Hepatic stellate cell (primary cell): ENCODE data around the gene BCAS2.

Experiments used
- DNase-seq: peaks from one replicate; pipeline ENCODE4 v3.0.0; 2011; ENCODE audit warnings: low spot score

BCAS2 gene

DNA sequence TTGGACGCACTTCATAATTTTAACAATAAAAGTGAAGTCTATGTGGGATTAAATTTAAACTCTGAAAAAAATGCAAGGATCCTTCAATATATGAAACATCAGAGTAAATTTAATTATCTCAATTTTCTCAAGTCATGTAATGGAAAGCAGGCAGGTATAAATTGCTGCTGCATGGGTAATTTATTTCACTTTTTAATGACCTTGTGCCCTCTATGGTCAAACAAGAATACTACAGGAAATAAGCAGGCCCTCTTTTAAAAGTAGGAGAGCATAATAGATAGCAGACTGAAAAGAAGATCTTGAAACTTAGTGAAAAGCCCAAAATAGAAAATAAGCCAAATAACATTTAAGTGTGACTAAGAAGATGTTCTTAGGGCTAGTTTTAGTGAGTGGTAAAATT is 22.9 kb downstream of the BCAS2 start:
- DNase-seq = no peak

DNA sequence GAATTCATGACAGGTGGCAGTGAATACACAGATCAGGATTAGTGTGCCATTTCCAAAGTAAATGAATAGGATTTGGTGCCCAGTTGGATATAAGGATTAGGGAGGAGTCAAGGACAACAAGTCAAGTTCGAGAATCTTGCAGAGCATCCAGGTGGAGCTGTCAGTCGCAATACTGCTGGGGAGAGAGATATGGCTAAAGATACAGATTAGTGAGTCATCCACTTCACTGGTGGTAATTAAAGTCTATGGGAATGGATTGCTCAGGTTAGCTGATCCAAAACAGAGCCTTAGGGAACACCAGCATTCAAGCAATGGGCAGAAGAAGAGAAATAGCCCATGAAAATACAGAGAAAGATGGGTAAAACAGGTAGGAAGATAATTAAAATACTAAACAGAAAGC is 26.8 kb downstream of the BCAS2 start:
- no peak for DNase-seq

DNA sequence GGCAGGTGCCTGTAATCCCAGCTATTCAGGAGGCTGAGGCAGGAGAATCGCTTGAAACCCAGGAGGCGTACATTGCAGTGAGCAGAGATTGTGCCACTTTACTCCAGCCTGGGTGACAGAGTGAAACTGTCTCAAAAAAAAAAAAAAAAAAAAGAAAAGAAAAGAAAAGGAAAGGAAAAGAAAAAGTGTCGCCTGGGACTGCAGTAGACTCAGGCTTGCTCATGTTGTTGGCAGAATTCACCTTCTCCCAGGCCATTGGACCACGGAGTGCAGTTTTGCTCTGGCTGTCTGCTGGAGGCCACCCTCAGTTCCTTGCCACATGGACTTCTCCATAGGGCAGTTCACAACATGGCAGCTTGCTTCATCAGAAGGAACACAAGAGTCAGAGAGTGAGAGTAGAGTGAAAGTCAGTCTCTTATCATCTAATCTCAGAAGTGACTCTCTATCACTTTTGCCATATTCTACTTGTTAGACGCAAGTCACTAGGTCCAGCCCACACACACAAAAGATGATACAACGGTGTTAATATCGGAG is 29.2 kb downstream of the BCAS2 start:
- no peak for DNase-seq

DNA sequence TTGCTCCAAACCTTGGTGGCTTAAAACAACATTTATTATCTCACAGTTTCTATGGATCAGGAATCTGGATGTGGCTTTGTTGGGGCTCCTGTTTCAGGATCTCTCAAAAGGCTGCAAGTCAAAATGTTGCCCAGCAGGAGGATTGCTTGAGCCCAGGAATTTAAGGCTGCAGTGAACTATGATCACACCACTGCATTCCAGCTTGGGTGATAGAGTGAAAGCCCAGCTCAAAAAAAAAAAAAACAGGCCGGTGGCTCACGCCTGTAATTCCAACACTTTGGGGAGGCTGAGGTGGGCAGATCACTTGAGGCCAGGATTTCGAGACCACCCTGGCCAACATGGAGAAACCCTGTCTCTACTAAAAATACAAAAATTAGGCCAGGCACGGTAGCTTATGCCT is 30.0 kb downstream of the BCAS2 start:
- DNase-seq = no peak

DNA sequence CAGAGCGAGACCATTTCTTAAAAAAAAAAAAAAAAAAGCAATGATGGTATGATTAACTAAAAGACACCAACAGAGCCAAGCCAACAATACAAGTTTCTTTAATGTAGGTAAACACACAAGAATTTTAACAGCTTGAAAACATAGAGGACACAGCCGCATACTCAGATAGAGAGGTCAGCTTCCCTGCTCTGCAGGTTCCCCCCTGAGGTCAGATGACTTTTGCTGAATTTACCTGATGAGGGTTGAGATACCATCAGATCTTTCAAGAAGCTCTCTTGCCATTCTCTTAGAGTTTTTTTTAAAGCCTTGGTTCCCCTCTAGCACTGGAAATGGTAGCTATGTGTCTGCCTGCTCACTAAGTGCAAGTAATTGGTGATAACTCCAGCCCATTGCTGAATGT is 31.1 kb downstream of the BCAS2 start:
- DNase-seq = no peak

DNA sequence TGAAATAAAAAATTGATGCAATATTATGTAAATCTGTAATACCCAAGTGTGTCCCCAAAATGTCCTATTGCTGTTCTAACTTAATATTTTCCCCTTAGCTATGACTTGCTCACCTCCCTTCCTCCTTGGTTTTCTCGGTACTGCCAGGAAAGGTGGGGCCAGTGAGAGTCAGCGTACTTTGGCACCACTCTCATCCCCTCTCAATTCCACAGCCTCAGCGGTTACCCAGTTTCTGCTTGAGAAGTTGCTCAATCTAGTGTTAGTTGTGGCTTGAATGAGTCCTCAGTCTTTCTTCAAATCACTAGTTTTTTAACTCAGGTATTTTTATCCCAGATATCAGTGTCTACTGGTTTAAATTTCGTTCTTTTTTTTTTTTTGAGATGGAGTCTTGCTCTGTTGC is 32.3 kb downstream of the BCAS2 start:
- no peak for DNase-seq

DNA sequence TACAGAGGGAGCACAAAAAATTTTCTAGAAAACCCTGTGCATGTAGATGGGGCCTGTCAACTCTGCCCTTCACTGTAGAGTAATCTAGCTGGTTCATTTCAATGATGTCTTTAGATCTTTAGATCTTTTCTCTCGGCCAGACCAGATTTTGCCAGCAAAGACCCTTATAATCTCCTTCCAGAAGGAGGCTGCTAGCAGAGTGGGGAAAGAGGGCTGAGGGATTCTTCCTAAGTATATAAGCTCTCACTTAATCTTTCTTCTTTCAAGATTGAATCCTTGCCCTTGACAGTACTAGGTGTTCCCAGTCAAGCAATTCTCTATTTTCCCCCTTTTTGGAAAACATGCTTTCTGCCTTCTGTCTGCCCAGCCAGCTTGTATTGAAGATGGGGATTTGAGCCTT is 34.3 kb downstream of the BCAS2 start:
- no peak for DNase-seq

DNA sequence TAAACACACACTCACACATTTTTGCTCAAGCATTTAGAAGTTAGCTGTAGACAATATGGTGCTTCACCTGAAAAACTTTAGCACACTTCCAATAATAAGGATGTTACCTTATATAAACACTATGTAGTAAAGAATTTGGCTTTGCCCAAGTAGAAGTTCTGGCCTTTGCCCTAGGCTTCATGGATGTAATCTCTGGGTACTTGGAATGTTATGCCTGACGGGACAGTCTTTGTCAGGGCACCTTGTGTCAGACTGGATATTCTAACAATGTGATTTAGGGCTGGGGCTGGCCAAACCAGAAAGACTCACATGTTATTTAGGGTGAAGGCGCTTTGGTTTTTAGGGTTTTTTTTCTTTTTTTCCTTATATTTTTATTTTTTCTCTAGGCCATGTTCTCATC is 35.6 kb downstream of the BCAS2 start:
- no peak for DNase-seq

DNA sequence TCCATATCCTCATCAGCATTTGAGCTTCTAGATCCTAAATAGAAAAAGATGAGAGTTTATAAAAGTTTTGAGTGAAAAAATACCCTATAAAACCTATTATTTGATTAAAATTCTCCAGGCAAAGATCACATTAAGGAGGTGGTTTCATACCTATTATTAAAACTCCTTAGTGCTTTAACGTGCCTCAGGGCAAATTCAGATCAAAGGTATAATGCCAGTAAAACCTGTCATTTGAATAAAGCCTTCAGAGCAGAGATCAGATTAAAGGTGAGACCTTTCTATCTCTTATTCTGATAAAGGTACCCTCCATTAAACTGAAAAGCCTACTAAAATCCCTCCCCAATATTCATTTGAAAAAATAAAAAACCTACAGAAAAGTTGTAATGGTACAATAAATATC is 36.1 kb downstream of the BCAS2 start:
- DNase-seq = no peak

DNA sequence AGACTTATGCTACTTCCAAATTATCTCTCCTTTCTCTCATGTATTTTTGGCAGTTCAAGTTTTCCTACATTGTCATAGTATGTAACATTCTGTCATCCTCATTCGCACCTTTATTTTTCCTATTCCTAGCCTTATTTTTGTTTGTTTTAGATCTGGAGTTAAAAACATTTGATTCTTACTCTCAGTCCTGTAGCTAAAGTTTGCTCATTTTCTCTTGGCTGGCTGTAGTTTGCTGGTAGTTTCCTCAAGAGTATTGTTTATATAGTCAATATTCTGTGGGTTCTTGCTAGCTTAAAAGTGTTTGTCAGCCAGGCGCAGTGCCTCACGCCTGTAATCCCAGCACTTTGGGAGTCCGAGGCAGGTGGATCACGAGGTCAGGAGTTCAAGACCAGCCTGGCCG is 40.6 kb downstream of the BCAS2 start:
- DNase-seq = no peak

DNA sequence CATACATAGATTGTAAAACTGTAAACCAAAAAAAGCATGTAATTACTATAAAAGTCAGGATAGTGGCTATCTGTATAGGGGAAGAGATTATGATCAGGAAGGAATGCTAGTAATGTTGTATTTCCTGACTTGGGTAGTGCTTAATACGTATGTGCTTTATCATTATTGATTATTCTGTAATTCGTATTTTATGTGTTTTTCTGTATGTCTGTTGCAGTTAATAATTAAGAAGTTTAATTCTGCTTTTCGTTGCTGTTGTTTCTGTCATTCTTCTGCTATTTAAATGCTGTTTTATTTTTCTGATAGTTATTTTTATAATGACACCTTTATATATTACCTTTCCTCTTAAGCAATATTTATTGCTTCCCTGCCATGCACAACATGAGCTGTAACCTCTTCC is 41.1 kb downstream of the BCAS2 start:
- no peak for DNase-seq

DNA sequence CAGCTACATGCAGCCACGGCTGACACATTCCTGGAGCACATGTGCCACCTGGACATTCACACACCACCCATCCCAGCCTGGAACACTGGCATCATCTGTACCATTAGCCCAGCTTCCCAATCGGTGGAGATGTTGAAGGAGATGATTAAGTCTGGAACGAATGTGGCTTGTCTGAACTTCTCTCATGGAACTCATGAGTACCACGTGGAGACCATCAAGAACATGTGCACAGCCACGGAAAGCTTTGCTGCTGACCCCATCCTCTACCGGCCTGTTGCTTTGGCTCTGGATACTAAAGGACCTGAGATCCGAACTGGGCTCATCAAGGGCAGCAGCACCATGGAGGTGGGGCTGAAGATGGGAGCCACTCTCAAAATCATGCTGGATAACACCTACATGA is 45.4 kb downstream of the BCAS2 start:
- DNase-seq = no peak

DNA sequence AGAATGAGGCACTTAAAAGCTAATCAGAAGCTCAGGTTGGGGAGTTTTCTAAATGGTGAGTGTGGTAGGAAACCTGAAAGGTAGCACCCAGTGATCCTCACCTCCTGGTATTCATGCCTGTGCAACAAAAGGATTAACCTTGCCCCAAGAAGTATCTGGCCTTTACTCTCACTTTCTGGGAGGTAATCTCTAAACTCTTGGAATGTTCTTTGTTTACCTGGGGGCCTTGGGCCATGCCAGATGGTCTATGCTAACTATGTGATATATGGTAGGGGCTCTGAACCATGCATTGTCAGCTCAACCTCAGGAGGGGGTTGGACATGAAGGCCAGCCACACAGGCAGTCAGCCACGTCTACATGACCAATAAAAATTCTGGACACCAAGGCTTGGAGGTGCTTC is 46.0 kb downstream of the BCAS2 start:
- DNase-seq = no peak

DNA sequence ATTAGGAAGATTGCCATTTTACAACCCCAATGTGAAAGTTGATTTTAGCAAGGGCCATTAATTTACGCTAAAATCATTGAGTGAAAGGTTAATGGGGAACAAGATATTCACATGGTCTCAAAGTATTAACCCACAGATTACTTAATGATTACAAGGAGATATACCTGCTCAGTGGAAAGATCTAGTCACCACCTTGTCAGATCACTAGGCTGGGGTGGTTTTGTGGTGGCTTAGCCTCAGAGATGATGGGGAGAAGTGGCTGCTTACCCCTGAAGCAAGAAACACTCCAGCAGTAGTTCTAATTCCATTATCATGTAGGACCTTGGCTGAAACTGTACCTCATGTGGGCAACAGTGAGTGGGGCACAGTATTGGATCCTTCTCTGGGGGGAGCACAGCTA is 50.3 kb downstream of the BCAS2 start:
- DNase-seq = no peak

DNA sequence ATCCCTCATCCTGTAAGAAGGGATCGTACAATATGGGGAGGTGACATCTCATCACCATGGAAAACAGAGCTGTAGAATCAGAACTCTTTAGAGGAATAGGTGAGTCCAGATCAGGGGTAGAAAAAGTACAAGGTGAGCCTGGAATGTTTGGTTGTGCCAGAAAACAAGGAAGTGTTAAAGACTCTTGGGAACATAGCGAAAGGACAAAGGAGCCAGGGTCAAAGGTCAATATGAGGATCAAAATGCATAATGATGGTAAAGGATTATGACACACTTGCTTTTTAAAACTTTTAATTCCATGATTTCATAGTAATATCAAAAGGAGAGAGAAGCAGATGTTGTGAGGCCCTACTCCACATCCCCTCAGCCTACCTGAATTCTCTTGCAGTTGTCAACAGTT is 51.2 kb downstream of the BCAS2 start:
- DNase-seq = no peak

DNA sequence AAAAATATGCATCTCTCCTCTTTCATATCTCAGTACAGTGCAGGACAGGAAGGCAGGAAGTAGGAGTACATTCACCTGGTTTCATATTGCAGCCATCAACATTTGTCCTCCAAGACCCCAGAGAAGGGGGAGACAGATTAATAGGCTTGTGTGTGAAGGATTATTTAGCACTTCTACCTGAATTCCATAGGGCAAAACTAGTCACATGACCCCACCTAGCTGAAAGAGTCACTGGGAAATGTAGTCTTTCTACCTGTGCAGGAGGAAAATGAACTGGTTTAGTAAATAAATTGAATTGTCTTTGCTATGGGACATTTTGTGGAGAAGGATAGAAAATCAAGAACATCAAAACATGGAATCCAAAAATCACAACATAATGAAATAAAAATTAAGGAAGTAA is 56.5 kb downstream of the BCAS2 start:
- no peak for DNase-seq

DNA sequence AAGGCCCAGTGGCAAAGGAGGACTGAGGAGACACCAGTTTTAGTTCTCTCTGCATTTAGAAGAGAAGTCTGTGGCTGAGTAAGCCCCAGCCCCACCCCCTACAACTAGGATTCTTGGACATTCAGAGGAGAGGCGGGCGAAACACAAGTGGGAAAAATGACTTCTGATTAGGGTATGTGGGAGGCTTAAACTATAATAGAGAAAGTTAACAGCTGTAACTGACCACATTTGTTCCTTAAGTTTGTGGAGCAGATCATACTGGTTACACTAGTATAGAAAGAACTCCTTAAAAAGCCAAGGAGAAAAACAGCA is 59.2 kb downstream of the BCAS2 start:
- no peak for DNase-seq

DNA sequence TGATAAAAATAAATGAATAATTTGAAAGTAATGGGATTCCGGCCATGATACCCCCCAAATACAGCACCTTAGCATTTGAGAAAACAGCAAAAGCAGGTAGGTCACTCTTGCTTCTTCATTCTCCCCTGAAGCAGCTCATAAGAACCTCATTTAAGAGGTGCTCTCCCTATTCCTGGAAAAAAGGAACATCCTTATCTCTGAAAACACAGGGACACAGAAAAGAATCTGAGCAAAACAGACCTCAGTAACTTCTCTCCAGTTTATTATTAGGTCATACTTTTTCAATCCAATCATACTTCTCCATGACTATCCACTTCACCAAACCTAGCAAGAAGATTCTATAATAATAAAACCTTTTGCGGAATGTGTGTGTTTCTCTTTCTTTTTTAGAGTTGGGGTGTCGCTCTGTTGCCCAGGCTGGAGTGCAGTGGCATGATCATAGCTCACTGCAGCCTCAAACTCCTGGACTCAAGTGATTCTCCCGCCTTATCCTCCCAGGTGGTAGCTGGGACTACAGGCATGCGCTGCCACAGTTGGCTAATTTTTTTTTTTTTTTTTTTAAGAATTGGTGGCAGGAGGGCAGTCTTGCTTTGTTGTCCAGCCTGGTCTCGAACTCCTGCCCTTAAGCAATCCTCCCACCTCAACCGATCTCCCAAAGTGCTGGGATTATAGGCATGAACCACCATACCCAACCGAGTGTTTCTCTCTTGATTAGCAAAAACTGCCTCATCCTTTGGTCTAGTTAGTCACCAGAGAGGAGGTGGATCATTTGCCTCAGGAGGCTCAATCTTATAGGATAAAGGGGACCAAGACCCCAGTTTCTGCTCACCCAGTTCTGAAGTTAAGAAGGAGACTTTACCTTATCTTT is 59.8 kb downstream of the BCAS2 start:
- DNase-seq = no peak
